HEK293 (cell line): ENCODE data around the gene INSM2.

Experiments
- CTCF ChIP-seq: fragments of 450-650 bp; formaldehyde crosslinking; IDR thresholded peaks from 2 replicates; pipeline ENCODE4 v1.5.1; 2016; ENCODE audit warnings: missing biosample characterization, missing genetic modification characterization
- HOXA7 ChIP-seq: sonication (generic); formaldehyde crosslinking; IDR thresholded peaks from 2 replicates; pipeline ENCODE4 v1.8.1; 2022; ENCODE audit warnings: missing genetic modification reagents, borderline replicate concordance
- TCF7L2 ChIP-seq: IDR thresholded peaks from 2 replicates; pipeline ENCODE4 v1.6.1; 2011; ENCODE audit warnings: low read depth, mild to moderate bottlenecking, inconsistent platforms, low read length, moderate library complexity, borderline replicate concordance
- ZNF202 ChIP-seq: fragments of 450-650 bp; formaldehyde crosslinking; IDR thresholded peaks from 2 replicates; pipeline ENCODE4 v1.5.1; 2016; ENCODE audit warnings: missing biosample characterization, missing genetic modification characterization, borderline replicate concordance
- ZNF274 ChIP-seq, 2 experiments: fragments of 200-500 bp in 1 of 2; fragments of 450-650 bp in 1 of 2; sonication (Bioruptor generic) in 1 of 2; formaldehyde crosslinking in 1 of 2; IDR thresholded peaks; 2 replicates each; pipeline versions ENCODE4 v1.5.1 to v1.6.1; 2014 to 2016; ENCODE audit warnings: borderline replicate concordance in 1 of 2, inconsistent platforms in 1 of 2, low read length in 1 of 2, missing biosample characterization in 1 of 2, missing genetic modification characterization in 1 of 2
- ZNF324 ChIP-seq: fragments of 450-650 bp; formaldehyde crosslinking; IDR thresholded peaks from 2 replicates; pipeline ENCODE4 v1.5.1; 2016; ENCODE audit warnings: missing biosample characterization, missing genetic modification characterization
- ZNF664 ChIP-seq: fragments of 450-650 bp; formaldehyde crosslinking; IDR thresholded peaks from 2 replicates; pipeline ENCODE4 v1.5.1; 2016; ENCODE audit warnings: missing biosample characterization, missing genetic modification characterization
- ZNF747 ChIP-seq: fragments of 450-650 bp; formaldehyde crosslinking; IDR thresholded peaks from 2 replicates; pipeline ENCODE4 v1.5.1; 2016; ENCODE audit warnings: missing biosample characterization, missing genetic modification characterization
- ZNF76 ChIP-seq: fragments of 450-650 bp; formaldehyde crosslinking; IDR thresholded peaks from 2 replicates; pipeline ENCODE4; 2016; ENCODE audit warnings: low read depth, missing biosample characterization, missing genetic modification characterization, borderline replicate concordance
- TF ChIP-seq, protein P1 (sequence below): fragments of 450-650 bp; formaldehyde crosslinking; IDR thresholded peaks from 2 replicates; pipeline ENCODE4; 2016; ENCODE audit warnings: missing biosample characterization, missing genetic modification characterization
- TF ChIP-seq, protein P2 (sequence below): fragments of 450-650 bp; formaldehyde crosslinking; IDR thresholded peaks from 2 replicates; pipeline ENCODE4 v1.5.1; 2016; ENCODE audit warnings: missing biosample characterization, missing genetic modification characterization, borderline replicate concordance

- TF ChIP-seq ZNF324 (tag by site-specific recombination) (no peak), ZNF747 (no peak), CTCF (tag by site-specific recombination) (no peak), ZNF76 (tag by site-specific recombination) (no peak), ZNF274 (IDR thresholded peaks at IDR 0.05; ENCODE audit: low read length) (no peak), ZNF274 (tag by site-specific recombination; IDR thresholded peaks at IDR 0.05; ENCODE audit: borderline replicate concordance) (no peak), ZNF202 (tag by site-specific recombination) (no peak), TCF7L2 (no peak), ZNF664 (tag by site-specific recombination) (no peak), HOXA7 (CRISPR knock-in tag) (no peak)
- TF ChIP-seq, protein P1, sequence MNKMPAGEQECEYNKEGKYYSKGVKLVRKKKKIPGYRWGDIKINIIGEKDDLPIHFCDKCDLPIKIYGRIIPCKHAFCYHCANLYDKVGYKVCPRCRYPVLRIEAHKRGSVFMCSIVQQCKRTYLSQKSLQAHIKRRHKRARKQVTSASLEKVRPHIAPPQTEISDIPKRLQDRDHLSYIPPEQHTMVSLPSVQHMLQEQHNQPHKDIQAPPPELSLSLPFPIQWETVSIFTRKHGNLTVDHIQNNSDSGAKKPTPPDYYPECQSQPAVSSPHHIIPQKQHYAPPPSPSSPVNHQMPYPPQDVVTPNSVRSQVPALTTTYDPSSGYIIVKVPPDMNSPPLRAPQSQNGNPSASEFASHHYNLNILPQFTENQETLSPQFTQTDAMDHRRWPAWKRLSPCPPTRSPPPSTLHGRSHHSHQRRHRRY (tag by site-specific recombination), result no peak
- TF ChIP-seq, protein P2, sequence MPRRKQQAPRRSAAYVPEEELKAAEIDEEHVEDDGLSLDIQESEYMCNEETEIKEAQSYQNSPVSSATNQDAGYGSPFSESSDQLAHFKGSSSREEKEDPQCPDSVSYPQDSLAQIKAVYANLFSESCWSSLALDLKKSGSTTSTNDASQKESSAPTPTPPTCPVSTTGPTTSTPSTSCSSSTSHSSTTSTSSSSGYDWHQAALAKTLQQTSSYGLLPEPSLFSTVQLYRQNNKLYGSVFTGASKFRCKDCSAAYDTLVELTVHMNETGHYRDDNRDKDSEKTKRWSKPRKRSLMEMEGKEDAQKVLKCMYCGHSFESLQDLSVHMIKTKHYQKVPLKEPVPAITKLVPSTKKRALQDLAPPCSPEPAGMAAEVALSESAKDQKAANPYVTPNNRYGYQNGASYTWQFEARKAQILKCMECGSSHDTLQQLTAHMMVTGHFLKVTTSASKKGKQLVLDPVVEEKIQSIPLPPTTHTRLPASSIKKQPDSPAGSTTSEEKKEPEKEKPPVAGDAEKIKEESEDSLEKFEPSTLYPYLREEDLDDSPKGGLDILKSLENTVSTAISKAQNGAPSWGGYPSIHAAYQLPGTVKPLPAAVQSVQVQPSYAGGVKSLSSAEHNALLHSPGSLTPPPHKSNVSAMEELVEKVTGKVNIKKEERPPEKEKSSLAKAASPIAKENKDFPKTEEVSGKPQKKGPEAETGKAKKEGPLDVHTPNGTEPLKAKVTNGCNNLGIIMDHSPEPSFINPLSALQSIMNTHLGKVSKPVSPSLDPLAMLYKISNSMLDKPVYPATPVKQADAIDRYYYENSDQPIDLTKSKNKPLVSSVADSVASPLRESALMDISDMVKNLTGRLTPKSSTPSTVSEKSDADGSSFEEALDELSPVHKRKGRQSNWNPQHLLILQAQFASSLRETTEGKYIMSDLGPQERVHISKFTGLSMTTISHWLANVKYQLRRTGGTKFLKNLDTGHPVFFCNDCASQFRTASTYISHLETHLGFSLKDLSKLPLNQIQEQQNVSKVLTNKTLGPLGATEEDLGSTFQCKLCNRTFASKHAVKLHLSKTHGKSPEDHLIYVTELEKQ (tag by site-specific recombination), result no peak
Measured at GRCh38 chr14:35576856-35577255, 42.9 kb downstream of the INSM2 start.
